ENCODE data around the gene CST5.

DNA sequence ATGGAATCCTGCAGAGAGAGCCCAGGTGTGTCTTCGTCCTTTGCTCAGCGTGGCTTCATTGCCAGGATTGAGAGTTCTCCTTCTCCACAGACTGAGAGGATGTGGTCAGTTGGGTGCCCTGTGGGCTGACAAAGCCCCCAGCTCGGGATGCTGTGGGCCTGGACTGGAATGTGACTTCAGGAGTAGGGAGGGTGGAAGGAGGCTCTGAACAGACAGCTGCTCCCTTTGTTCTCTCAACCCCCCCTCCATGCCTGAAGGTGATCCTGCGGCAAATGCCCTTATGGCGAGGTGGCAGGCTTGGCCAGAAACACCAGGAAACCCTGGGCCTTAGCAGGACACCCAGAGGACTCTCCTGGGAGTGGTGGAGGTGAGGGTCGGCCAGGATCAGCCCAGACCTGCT, 1.8 kb upstream of the CST5 start:
- TF ChIP-seq GATA2 (IDR thresholded peaks at IDR 0.05; ENCODE audit: low read depth, low read length) (no peak), GATA3 (IDR thresholded peaks at IDR 0.05; ENCODE audit: low read depth, low read length) (no peak)
